ENCODE data around the gene KCNIP4. TPM values are rescaled to one million over a fixed set of nuclear protein-coding genes. Genes with fewer than 3 reads are reported as not detected.

Gene KCNIP4
- total and polyA plus RNA-seq, 2 of the 8 experiments (the other 6 are each of a cell fraction or from before 2014, with no cell fraction given) = 0.06 TPM; not detected in 1

DNA sequence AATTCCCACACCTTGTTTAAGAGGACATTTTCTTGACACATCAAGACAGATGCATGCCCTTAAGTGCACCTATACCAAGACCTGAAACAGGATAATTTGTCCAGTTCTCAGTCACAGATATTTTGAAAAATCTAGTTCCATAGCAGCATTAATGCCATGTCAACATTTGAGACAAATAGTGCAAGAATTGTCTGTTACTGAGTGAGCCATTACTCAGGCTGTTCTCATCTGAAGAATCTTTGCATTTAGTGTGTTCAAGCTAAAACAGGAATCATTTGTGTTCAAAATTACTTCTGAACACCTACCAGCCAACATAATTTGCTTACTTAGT is 354.9 kb downstream of the KCNIP4 start (continued):
- no peak for TF ChIP-seq E2F6 (IDR thresholded peaks at IDR 0.05)

All from H1 (cell line).